Activated effector memory CD4-positive, alpha-beta T cell treated with Interleukin-2 at 50 U/mL for 16 hours (primary cell): ENCODE measurements around the gene EPAS1.
A peak's percentile ranks its signal among the peaks of the same experiment; 100 is the strongest.

Source experiments
- DNase-seq: peaks from one replicate; pipeline ENCODE4 v3.0.0-alpha.2; 2020

The EPAS1 gene

GRCh38 chr2:46340740-46341420 is 43.7 kb downstream of the EPAS1 start:
- DNase-seq: no peak

DNA sequence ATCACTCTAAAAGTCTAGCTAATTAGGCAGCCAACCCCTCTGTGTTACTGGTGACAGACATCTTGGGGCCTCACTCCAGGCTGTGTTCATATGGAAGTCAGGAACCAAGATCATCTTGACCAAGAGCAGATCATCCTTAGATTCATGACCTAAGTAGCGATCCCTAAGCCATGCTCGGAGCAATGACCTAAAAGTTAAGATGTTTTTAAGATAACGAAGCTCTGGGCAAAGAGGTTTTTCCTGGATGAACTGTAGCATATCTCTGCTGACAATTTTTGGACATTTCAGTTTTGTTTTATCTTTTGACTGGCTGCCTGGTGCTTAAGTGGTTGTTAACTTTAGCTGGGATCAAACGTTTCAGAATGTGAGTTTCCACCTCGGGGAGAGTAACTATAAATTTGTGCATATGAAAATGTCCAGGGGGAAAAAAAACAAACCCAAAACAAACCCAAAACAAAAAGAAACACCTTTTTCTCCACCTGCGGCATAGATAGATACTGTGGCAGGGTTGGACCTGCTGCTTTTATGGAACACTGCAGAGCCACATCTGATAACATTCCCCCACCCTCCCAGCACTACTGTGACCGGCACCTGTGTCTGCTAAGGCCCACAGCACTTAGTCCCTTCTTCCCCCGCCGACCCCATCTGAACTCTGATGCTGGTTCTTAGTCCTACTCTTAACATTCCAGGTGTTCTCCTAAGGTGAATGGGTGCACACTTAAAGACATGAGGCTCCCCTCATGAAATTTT is 45.5 kb downstream of the EPAS1 start:
- no peak for DNase-seq

DNA sequence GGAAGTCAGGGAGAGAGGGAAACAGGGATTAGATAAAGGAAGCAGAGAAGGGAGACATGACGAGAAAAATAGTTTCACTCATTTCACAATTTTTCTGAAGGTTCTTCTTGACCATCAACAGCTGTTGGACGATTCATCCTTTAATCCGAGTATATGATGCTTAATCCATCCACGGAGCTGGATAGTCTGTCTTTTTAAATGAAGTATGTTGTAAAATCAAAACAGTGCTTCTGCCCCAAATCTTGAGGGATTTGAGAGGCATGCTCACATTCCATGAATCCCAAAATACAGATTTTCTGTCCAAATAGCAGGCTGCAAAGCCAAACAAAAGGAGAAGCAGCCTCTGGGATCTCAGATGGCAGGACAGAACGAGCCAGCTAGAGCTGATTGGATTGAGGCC is 47.5 kb downstream of the EPAS1 start:
- no peak for DNase-seq

GRCh38 chr2:46345775-46346174 is 48.6 kb downstream of the EPAS1 start:
- DNase-seq: no peak

- DNase-seq: no peak
Measured at GRCh38 chr2:46346719-46347118, 49.5 kb downstream of the EPAS1 start.

DNA sequence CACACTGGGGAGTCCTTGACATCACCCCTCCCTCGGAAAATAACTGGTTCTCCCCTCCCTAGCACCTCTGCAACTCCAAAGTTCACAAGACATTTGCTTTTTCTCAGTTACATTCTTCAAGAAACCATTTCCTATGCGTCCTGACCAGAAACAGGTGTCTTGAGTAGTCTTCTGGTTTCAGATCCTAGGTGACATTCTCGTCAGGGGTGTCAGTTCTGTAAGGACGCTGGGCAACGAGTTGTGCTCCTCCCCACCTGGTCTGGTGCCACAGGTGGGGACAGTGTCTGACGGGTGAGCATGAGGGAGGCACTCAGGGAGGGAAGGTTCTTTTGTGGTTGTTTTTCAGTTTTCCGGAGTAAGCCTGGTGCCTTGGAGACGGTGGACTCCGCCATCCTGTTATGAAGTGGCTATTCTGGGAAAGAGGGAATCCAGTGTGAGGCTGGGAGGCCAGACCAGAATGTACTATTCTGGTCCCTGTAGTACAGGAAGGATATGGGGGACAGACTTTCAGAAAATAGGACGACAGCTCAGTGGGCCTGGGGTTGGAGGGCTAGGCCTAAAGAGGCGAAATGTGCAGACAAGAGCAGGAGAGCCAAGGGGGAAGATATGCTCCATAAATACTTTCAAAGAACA is 50.6 kb downstream of the EPAS1 start:
- no peak for DNase-seq

GRCh38 chr2:46349115-46349547 is 51.9 kb downstream of the EPAS1 start:
- no peak for DNase-seq

DNA sequence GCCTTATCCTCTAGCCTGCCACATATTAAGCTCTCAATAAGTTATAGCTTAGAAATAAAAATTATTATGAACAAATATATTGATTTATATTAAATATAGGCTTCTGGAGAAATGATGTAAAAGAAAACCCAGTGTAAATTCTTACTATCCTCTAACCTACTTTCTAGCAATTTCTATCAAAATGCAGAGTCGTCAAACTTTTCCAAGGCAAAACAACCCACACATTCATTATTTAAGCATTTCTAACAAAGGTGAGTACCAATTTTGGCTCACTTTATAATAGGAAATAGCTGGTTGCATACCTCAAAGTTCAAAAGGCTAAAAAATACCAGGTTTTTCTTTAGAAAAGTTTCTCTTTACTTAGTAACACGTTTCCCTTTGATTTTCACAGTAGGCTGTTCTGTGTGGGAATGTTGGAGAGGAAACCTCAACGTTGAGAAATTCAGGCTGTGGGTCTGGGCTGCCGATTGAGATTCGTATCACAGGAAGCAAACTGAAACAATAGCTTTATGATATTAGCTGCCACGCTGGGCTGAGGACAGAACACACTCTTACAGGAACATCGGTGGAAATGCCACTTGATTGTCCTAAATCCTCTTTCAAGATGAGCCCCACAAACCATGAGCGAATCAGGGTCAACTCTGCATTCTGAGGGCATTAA is 53.0 kb downstream of the EPAS1 start:
- DNase-seq: no peak

DNA sequence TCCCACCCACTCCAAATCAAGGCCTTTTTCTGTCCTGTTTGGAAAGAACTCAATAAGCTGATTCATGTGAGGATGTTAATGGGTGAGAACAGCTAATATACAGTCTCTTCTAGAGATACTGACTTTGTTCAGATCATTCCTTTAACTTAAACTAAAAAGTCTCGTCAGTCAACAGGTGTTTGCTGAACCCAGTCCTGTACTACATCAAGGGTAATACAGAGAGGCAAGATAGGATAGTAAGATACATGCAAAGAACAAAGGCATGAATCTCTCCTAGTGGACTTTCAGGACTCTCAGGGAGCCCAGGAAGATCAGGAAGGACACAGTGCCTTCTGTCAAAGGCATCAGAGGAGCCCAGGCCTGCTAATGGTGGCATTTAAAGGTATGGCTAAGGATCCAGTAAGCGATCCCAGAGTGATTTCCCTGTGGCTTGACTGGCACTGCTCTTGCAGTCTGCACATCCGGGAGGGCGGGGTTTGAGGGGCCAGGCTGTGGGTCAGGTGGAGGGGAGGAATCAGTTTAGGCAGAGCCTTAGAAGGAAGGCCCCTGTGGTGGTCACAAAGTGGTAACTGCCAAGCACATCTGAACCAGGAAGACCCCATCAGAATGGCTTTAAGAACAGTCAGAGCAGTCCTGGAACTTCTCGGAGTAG is 54.0 kb downstream of the EPAS1 start:
- DNase-seq: peak; percentile 14

GRCh38 chr2:46351750-46352138 is 54.5 kb downstream of the EPAS1 start:
- DNase-seq: peak; percentile 66

- no peak for DNase-seq
Measured at GRCh38 chr2:46352621-46353020, 55.4 kb downstream of the EPAS1 start.

DNA sequence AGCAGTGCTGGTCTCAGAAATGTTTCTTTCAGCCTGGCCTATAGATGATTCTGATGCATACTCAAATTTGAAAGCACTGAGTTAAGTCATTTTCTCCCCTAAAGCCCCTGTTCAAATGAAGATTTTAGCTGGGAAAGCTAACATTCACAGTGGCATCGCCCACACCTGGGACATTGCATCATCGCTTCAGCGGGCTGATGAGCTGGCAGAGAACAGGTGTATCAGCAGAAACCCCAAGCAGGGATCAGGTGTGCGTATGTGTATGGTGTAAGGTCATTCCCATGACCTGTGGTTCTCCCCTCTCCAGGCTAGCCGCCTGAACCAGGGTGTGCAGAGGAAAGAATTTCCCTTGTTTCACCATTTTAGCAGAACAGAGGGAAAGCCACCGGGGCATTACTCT is 56.3 kb downstream of the EPAS1 start:
- DNase-seq: no peak

- DNase-seq: no peak
Measured at GRCh38 chr2:46355756-46356155, 58.5 kb downstream of the EPAS1 start.

DNA sequence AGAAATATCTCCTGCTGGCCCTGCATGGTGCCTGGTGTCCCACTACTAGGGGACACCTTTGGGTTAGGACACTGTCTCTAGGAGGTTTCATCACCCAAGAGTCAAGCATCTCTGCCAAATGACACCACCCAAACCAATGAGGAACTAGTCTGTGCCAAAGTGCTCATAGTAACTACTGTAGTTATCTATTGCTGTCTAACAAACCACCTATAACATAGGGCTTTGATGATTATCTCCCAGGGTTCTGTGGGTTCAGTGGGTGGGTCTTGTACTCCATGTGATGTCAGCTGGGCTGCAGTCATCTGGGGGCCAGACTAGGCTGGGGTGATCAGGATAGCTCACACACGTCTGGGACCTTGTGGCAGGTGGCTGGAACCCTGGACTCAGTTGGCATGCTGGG is 59.8 kb downstream of the EPAS1 start:
- no peak for DNase-seq

DNA sequence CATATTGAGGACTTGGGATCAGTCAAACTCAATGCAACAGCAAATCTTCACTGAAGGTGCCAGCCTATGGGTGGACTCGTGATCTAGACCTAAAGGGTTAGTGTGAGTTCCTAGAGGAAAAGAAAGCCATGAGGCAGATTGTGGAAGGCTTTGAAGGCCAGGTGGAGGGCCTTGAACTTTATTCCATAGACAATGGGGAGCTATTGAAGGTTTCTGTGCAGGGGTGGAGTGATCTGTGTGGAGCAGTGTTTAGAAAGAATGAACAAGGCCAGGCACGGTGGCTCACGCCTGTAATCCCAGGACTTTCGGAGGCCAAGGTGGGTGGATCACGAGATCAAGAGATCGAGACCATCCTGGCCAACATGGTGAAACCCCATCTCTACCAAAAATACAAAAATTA is 61.5 kb downstream of the EPAS1 start:
- DNase-seq: no peak

GRCh38 chr2:46360303-46360702 is 63.1 kb downstream of the EPAS1 start:
- DNase-seq: no peak

DNA sequence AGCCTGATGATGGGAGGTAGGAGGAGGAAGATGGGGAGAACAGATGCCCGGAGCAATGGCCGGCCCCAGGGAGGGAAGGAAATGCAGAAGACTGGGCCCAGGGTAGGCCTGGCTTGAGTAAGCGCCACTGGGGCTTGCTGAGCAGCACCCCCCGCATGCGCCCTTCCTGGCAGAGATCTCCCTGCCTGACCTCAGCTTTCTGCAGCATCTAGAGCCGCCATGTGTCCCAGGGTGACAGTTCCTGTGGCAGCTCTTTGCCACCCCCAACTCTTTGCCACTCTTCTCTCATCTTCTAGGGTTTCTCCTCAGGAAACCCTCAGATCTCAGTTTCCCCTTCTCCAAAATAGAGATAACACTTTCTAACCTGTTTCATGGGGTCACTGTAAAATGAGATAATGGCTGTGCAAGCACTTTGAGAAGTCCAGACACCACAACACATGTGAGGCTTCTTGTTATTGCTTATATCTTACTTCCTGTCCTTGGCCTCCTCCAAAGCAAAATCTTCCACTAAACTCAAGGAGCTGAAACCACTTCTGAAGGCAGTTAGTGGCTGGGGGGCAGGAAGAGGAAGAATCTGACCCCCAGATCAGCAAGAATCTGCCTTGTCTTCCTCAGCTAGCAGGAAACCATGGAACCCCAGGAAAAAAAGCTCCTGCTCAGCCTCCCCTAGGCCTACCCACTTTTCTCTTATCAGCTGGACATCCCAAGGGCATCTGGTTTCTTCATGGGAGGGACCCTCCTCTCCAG is 64.9 kb downstream of the EPAS1 start:
- DNase-seq: no peak

DNA sequence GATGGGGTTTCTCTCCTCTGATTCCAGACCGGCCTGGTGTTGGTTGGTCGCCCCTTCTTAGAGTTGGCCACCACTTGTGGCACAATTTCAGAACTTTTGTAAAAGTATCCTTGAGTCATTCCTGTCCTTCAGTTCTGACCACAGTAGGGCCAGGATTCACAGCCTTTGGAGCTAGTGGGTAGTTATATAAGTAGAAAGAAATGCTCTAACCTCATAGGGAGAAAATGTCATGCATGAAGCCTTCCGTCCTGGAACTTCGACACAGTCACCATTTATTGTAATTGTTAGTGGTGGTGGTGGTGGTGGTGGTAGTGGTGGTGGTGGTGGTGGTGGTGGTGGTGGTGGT is 65.4 kb downstream of the EPAS1 start:
- no peak for DNase-seq

DNA sequence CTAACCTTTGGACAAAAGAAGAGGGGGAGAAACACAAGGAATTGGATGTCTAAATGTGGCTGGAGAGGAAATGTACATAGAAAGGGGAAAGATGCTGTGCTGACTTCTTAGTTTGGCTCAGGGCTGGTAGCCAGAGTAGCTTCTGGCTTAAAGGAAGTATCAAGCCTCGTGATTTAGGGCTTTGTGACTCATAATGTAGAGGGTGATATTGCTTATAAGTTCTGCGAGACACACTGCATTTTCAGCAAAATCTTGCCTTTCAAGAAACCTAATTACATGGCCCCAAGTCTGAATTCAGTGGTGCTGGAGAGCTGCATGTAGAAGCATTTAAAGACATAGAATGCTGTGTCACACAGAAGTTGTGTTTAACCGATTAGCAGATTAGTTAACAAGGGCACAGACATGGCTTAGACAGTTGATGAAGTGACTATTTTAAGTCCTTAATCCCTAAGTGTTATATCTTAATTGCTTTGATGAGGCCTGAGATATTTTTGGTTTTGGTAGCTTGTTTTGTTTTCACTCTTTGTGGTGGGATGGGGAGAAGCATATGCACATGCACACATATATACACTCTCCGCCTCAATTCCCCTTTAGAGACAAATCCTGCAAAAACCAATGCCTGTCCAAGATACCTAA is 66.4 kb downstream of the EPAS1 start:
- DNase-seq: no peak

DNA sequence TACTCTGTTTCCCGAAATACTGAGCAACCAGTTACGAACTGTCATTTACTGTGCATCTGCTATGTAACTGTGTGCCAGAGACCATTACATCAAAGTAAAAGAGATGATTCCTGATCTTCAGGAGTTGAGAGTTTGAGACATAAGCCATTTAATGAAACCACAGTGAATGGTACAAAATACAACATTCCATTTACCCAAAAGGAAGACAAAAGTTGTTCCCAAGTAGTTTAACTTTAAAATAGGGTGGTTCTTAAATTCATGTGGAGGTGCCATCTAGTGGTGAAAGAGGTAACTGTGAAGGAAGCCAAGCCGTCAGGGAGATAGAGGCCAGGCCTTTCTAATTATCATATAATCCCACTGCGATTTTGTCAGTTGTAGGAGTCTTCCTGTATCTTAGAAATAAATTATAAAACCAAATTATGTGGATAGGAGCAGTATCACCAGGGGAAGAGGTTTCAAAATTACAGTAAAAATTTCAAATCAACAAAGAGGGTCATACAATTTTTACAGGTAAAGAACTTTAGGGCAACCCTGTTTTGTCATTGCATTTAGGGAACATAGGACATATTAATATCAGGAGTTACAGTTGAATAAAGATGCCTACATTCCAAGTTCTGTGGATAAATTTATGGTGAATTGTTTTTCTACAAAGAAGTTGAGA is 67.7 kb downstream of the EPAS1 start:
- no peak for DNase-seq

DNA sequence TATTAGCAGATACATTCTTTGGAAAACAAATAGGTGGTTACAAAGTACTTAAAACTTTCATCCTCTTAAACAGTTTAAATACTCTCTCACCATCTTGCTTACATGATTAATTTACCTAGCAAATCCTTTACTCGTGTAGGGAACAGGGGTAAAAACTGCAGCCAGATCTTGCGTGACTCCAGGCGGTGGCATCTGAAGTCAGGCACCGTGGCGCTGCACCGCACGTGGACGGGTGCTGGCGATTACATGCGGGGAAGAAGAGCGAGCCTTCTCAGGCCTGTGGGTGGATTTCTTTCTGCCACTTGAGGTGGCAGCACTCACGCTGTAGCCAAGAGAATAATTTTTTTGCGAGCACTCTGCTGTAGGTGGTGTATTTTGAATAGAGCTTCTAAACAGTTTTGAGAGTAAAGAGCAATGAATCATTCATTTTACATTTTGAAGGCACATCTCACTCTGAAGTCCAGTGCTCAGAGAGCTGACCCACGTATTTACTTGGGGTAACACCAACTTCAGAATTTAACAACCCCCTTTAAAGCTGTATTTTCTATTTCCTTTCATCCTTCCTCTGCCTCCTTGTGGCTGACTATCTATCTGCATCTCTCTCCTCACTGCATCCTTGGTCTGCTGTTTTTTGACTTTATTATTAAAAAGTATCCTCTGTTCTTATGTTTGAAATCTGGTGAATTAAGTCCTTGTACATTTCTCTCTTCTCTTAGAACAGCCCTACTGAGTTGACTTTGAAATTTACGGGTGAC is 68.9 kb downstream of the EPAS1 start:
- DNase-seq: no peak
